GM21619 (cell line): ENCODE measurements around the gene CASP1.
A peak's percentile ranks its signal among the peaks of the same experiment; 100 is the strongest.
"Not testable (repeated sequence)": the region's sequence is repeated elsewhere in the genome, so short reads cannot be mapped to it uniquely, and the experiment has no call there.

Experiments used
- ATAC-seq: cut with Tn5 transposase; IDR thresholded peaks from one replicate; pipeline ENCODE4 v1.9.1; 2021; ENCODE audit not compliant: unreplicated experiment

Gene CASP1

GRCh38 chr11:105034813-105035620, at the start of gene CASP1:
Gene CASP1 (minus strand): TSS chr11:105035144. CDS start chr11:105035113, 31 bp downstream.
- ATAC-seq, result peak; percentile 94

- ATAC-seq, result no peak
Observed at GRCh38 chr11:105081412-105082150, 46.6 kb upstream of the CASP1 start.

GRCh38 chr11:105080171-105080906, 45.4 kb upstream of the CASP1 start:
- not testable (repeated sequence) for ATAC-seq

- no peak for ATAC-seq
Observed at GRCh38 chr11:105078283-105078682, 43.3 kb upstream of the CASP1 start.

GRCh38 chr11:105077141-105077790, 42.3 kb upstream of the CASP1 start:
- ATAC-seq, result not testable (repeated sequence)

GRCh38 chr11:105074166-105074530, 39.2 kb upstream of the CASP1 start:
- ATAC-seq, result no peak

GRCh38 chr11:105073456-105074165, 38.7 kb upstream of the CASP1 start:
- ATAC-seq, result no peak

- ATAC-seq, result not testable (repeated sequence)
Observed at GRCh38 chr11:105072080-105072479, 37.1 kb upstream of the CASP1 start.

GRCh38 chr11:105071089-105071732, 36.3 kb upstream of the CASP1 start:
- ATAC-seq, result no peak

- ATAC-seq, result no peak
Observed at GRCh38 chr11:105070306-105070705, 35.4 kb upstream of the CASP1 start.

GRCh38 chr11:105069749-105070148, 34.8 kb upstream of the CASP1 start:
- not testable (repeated sequence) for ATAC-seq

GRCh38 chr11:105063245-105063941, 28.4 kb upstream of the CASP1 start:
- ATAC-seq, result not testable (repeated sequence)

GRCh38 chr11:105057432-105057831, 22.5 kb upstream of the CASP1 start:
- no peak for ATAC-seq

GRCh38 chr11:105056446-105056845, 21.5 kb upstream of the CASP1 start:
- ATAC-seq, result no peak

- ATAC-seq, result no peak
Observed at GRCh38 chr11:105054723-105055493, 20.0 kb upstream of the CASP1 start.

- no peak for ATAC-seq
Observed at GRCh38 chr11:105052487-105052886, 17.5 kb upstream of the CASP1 start.

GRCh38 chr11:105051559-105051958, 16.6 kb upstream of the CASP1 start:
- ATAC-seq, result no peak

- ATAC-seq, result no peak
Observed at GRCh38 chr11:105049481-105049880, 14.5 kb upstream of the CASP1 start.
